HUES6 (cell line): Measurements from ENCODE around the gene OTUD5.
"Not testable (repeated sequence)": the region's sequence is repeated elsewhere in the genome, so short reads cannot be mapped to it uniquely, and the experiment has no call there.

Experiments
- H3K27ac ChIP-seq: 2 replicates; pipeline ENCODE4 v1.7.0; 2013; ENCODE audit warnings: low read depth, mild to moderate bottlenecking, low read length, inconsistent platforms
- H3K27me3 ChIP-seq: 2 replicates; pipeline ENCODE4 v1.6.1; 2013; ENCODE audit warnings: low read length; ENCODE audit not compliant: control insufficient read depth, insufficient read depth
- H3K36me3 ChIP-seq: 2 replicates; pipeline ENCODE4 v1.6.1; 2013; ENCODE audit warnings: low read length; ENCODE audit not compliant: control insufficient read depth, insufficient read depth
- H3K4me1 ChIP-seq: 2 replicates; pipeline ENCODE4 v1.6.1; 2013; ENCODE audit warnings: low read length; ENCODE audit not compliant: control insufficient read depth, insufficient read depth
- H3K4me3 ChIP-seq: 2 replicates; pipeline ENCODE4 v1.5.1; 2013; ENCODE audit warnings: low read depth, low read length
- H3K9ac ChIP-seq: one replicate; pipeline ENCODE4 v1.6.1; 2013; ENCODE audit warnings: mild to moderate bottlenecking, low read length
- H3K9me3 ChIP-seq: 2 replicates; pipeline ENCODE4 v1.6.1; 2013; ENCODE audit warnings: low read depth, low read length; ENCODE audit not compliant: control insufficient read depth, insufficient read depth

OTUD5 gene

DNA sequence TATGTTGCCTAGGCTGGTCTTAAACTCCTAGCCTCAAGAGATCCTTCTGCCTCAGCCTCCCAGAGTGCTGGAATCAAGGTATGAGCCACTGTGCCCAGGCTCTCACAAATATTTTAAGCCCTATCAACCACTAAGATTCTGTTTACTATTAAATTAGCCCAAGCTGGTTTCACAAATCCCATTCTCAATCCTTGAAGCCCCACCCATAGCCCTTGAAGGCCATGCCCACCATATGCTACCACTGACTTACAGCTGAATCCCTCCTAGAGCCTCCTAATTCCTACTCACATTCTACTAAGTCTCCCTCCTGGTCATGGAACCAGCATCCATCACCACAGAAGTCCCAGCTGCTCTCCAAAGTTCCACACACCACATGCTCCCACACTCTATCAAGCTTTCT lies 34.9 kb upstream of the OTUD5 start:
- Histone ChIP-seq H3K27me3 (no peaks in the 10 kb centered on the region), H3K4me1 (no peaks in the 10 kb centered on the region), H3K4me3 (no peak overlapping the region), H3K36me3 (peaks cover 79% of the 10 kb centered on the region), H3K9me3 (peaks cover 17% of the 10 kb centered on the region; the same call in 1 of the 2 replicates), H3K9ac (no peak overlapping the region), H3K27ac (no peak overlapping the region)

GRCh38 chrX:48989483-48989882 lies 32.1 kb upstream of the OTUD5 start:
- Histone ChIP-seq H3K36me3 (peaks cover 63% of the 10 kb centered on the region), H3K9ac (no peak overlapping the region), H3K9me3 (peaks cover 17% of the 10 kb centered on the region; the same call in 1 of the 2 replicates), H3K27me3 (no peaks in the 10 kb centered on the region), H3K27ac (no peak overlapping the region), H3K4me3 (no peak overlapping the region), H3K4me1 (no peaks in the 10 kb centered on the region)

DNA sequence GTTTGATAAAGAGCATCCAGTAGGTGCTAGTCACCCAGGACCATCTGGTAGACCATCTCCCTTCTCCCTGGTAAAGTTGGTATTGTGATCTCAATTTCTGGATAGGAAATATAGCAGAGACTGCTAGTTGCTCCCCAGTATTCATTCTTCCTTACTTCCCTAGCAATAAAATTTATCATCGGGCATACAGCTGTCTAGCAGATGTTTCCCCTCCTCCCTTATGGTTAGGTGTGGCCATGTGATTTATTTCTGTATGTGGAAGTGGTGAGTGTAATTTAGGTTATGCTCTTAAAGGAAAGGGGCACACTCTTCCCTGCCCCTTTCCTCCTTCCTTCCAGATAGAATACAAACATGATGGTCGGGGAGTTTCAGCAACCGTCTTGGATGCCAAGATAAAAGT lies 26.5 kb upstream of the OTUD5 start:
- Histone ChIP-seq H3K9me3 (peaks cover 20% of the 10 kb centered on the region; the same call in 1 of the 2 replicates), H3K4me1 (no peaks in the 10 kb centered on the region; the same call in 1 of the 2 replicates), H3K36me3 (peaks cover 66% of the 10 kb centered on the region)

GRCh38 chrX:48983081-48983480 lies 25.7 kb upstream of the OTUD5 start:
- H3K9me3 ChIP-seq, result peaks cover 19% of the 10 kb centered on the region; the same call in 1 of the 2 replicates
- H3K4me1 ChIP-seq, result no peaks in the 10 kb centered on the region; the same call in 1 of the 2 replicates
- no peaks in the 10 kb centered on the region for H3K27me3 ChIP-seq
- H3K9ac ChIP-seq, result no peak overlapping the region
- H3K27ac ChIP-seq, result no peak overlapping the region
- H3K36me3 ChIP-seq, result peaks cover 62% of the 10 kb centered on the region
- H3K4me3 ChIP-seq, result no peak overlapping the region

More for the DNA sequence above, 26.5 kb upstream of the OTUD5 start:
- Histone ChIP-seq H3K9ac (no peak overlapping the region), H3K27me3 (no peaks in the 10 kb centered on the region), H3K4me3 (no peak overlapping the region), H3K27ac (no peak overlapping the region)

DNA sequence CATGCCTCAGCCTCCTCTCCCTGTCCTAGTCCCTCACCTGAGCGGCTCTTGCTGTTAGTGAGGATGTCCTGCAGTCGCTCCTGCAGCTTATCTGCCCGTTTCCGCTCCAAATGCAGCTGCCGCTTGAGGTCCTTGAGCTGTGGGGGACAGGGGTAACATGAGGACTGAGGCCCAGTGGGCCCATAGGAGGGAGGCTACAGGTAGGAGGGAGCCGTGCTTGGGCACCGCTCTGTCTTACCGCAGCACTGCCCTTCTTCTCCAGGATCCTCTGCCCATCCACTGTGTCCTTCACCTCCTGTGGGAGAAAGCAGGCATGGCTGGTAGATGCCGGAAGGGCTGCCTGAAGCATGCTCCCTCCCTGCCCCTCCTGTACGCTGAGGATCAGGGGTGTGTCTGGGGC lies 23.8 kb upstream of the OTUD5 start:
- H3K9ac ChIP-seq, result no peak overlapping the region
- H3K9me3 ChIP-seq, result peaks cover 13% of the 10 kb centered on the region; the same call in 1 of the 2 replicates
- peaks cover 67% of the 10 kb centered on the region for H3K36me3 ChIP-seq
- no peaks in the 10 kb centered on the region; the same call in 1 of the 2 replicates for H3K4me1 ChIP-seq
- no peak overlapping the region for H3K27ac ChIP-seq
- H3K27me3 ChIP-seq, result no peaks in the 10 kb centered on the region
- H3K4me3 ChIP-seq, result no peak overlapping the region

- H3K4me1 ChIP-seq, H3K4me3 ChIP-seq, H3K27me3 ChIP-seq, H3K9ac ChIP-seq, H3K27ac ChIP-seq: not testable (repeated sequence)
- H3K9me3 ChIP-seq, result peaks cover 13% of the 10 kb centered on the region; the same call in 1 of the 2 replicates
- H3K36me3 ChIP-seq, result peaks cover 71% of the 10 kb centered on the region
Measured at GRCh38 chrX:48980341-48980740, 22.9 kb upstream of the OTUD5 start.

DNA sequence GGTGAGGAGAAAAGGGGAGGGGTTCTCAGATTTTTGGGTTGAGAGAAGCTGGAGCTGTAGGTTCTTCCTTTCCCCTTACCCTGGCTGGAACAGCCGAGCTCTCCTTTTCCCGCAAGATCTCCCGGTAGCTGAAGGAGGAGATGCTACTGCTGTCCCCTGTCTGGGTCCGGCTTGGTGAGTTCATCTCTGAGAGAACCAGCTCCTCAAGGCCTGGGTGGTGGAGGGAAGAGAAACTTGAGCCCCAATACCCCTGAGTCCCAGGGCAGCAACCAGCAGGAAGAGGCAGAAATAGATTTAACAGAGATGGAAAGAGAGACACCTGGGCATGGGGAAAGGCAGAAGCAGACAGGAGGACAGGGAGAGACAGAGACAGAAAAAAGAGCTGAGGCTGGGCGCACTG lies 20.8 kb upstream of the OTUD5 start:
- no peak overlapping the region for H3K27ac ChIP-seq
- peaks cover 69% of the 10 kb centered on the region for H3K36me3 ChIP-seq
- H3K9me3 ChIP-seq, result peaks cover 8% of the 10 kb centered on the region; the same call in 1 of the 2 replicates
- no peaks in the 10 kb centered on the region; the same call in 1 of the 2 replicates for H3K4me1 ChIP-seq
- no peak overlapping the region for H3K4me3 ChIP-seq
- H3K9ac ChIP-seq, result no peak overlapping the region
- no peaks in the 10 kb centered on the region for H3K27me3 ChIP-seq

GRCh38 chrX:48976086-48976485 lies 18.7 kb upstream of the OTUD5 start:
- peaks cover 48% of the 10 kb centered on the region for H3K36me3 ChIP-seq
- H3K4me1 ChIP-seq, result no peaks in the 10 kb centered on the region; the same call in 1 of the 2 replicates
- no peaks in the 10 kb centered on the region; the same call in 1 of the 2 replicates for H3K9me3 ChIP-seq
- H3K4me3 ChIP-seq, result no peak overlapping the region
- no peak overlapping the region for H3K9ac ChIP-seq
- H3K27ac ChIP-seq, result no peak overlapping the region
- H3K27me3 ChIP-seq, result no peaks in the 10 kb centered on the region

DNA sequence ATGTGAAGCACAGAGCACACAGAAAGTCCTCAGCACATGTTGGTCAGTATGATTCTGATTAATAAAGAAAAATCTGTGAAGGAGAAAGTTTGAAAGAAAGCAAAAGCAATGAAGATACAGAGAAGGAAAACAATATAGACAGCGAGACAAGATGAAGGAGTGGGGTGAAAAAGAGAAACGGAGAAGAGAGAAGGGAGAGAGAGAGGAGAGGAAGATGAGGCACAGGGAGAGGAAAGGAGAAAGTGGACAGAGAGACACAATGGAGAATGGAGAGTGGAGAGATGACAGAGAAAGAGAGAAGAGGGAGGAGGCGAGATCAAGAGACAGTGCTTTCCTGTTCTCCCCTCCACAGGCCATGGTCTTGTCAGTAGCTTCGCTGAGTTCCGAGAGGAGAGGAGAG lies 18.1 kb upstream of the OTUD5 start:
- H3K27me3 ChIP-seq, result no peaks in the 10 kb centered on the region
- peaks cover 2% of the 10 kb centered on the region; the same call in 1 of the 2 replicates for H3K4me1 ChIP-seq
- H3K9me3 ChIP-seq, result no peaks in the 10 kb centered on the region; the same call in 1 of the 2 replicates
- no peak overlapping the region for H3K4me3 ChIP-seq
- H3K36me3 ChIP-seq, result peaks cover 45% of the 10 kb centered on the region
- no peak overlapping the region for H3K9ac ChIP-seq
- H3K27ac ChIP-seq, result no peak overlapping the region

DNA sequence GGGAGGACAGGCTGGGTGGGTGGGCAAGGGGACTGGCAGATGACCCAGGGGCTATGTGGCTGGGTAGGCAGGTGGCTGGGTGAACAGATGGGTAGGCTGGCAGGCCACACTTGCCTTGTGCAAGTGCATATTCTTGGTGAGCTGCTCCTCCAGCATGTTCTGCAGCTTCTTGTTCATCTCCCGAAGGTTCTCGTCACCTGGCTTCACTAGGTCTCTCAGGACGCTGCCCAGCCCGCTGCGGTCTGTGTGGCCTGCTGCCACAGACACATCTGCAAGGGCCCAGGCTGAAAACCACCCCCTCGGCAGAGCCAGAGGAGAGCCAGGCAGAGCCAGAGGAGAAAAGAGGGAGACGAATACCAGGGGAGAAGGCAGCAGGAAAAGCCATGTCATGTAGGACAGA lies 17.6 kb upstream of the OTUD5 start:
- Histone ChIP-seq H3K4me1 (peaks cover 4% of the 10 kb centered on the region; the same call in 1 of the 2 replicates), H3K9me3 (no peaks in the 10 kb centered on the region; the same call in 1 of the 2 replicates), H3K36me3 (peaks cover 41% of the 10 kb centered on the region), H3K4me3 (no peak overlapping the region), H3K9ac (no peak overlapping the region), H3K27ac (no peak overlapping the region), H3K27me3 (no peaks in the 10 kb centered on the region)

DNA sequence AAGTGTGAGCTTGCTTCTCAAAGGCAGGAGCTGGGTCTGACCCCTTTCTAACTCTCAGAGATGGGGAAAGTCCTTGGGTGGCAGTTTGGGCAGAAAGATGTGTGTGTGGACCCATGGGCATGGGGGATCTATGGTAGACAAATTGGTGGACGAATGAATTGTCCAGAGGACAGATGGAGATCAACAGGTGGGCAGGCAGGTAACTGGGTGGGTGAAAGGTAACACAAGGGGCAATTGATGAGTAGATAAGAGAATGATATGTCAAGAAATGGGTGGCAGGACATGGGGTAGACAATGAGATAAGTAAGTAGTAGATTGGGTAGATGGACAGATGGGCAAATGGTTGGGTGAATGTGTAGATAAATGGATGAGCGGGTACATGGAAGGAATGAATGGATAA lies 17.2 kb upstream of the OTUD5 start:
- Histone ChIP-seq H3K27me3 (no peaks in the 10 kb centered on the region), H3K4me3 (no peak overlapping the region), H3K9me3 (no peaks in the 10 kb centered on the region; the same call in 1 of the 2 replicates), H3K4me1 (peaks cover 4% of the 10 kb centered on the region; the same call in 1 of the 2 replicates), H3K9ac (no peak overlapping the region), H3K36me3 (peaks cover 38% of the 10 kb centered on the region), H3K27ac (no peak overlapping the region)
